HFF-Myc (cell line): ENCODE data around the gene ASB18.
"Not testable (repeated sequence)": the region's sequence is repeated elsewhere in the genome, so short reads cannot be mapped to it uniquely, and the experiment has no call there.

ENCODE experiments used
- DNase-seq: peaks from one replicate; pipeline ENCODE4 v3.0.0-alpha.2; 2011; ENCODE audit warnings: low read depth; ENCODE audit errors: extremely low read depth
- H3K4me3 ChIP-seq: replicated peaks from 2 replicates; pipeline ENCODE4 v1.5.1; 2011; ENCODE audit warnings: low read depth, mild to moderate bottlenecking, control low read depth, low read length
- TF ChIP-seq, protein P1 (sequence below): IDR thresholded peaks from 2 replicates; pipeline ENCODE4 v1.5.1; 2012; ENCODE audit warnings: mild to moderate bottlenecking, low read depth, low read length, control low read depth; ENCODE audit errors: missing control alignments

ASB18 gene

DNA sequence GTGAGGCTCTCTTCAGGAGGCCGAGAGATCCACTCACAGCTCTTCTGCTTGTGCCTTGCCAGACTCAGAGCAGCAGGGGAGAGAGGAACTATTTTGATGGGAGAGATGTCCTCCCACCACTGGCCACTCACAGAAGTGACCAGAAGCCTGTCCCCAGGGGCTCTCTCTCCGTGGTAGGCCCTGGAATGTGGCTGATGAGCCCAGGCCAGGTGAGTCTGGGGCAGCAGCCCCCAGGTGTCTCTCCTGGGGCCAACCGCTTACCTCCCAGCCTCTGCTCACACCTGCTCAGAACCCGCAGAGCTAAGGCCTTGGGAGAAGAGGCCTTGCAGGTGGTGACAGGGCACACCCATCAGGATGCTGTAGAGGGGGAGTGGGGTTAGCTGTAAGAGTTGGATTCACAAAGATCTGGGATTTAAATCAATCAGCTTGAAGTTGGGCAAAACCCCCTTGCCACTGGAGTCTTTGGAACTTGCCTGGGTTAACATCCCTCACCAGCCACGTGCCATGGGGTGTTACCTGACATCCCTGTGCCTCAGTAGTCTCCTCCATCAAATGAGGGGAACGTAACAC, 29.1 kb upstream of the ASB18 start:
- DNase-seq, result no peak
- H3K4me3 ChIP-seq, result no peak overlapping the region
- TF ChIP-seq, protein P1, sequence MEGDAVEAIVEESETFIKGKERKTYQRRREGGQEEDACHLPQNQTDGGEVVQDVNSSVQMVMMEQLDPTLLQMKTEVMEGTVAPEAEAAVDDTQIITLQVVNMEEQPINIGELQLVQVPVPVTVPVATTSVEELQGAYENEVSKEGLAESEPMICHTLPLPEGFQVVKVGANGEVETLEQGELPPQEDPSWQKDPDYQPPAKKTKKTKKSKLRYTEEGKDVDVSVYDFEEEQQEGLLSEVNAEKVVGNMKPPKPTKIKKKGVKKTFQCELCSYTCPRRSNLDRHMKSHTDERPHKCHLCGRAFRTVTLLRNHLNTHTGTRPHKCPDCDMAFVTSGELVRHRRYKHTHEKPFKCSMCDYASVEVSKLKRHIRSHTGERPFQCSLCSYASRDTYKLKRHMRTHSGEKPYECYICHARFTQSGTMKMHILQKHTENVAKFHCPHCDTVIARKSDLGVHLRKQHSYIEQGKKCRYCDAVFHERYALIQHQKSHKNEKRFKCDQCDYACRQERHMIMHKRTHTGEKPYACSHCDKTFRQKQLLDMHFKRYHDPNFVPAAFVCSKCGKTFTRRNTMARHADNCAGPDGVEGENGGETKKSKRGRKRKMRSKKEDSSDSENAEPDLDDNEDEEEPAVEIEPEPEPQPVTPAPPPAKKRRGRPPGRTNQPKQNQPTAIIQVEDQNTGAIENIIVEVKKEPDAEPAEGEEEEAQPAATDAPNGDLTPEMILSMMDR, result no peak

DNA sequence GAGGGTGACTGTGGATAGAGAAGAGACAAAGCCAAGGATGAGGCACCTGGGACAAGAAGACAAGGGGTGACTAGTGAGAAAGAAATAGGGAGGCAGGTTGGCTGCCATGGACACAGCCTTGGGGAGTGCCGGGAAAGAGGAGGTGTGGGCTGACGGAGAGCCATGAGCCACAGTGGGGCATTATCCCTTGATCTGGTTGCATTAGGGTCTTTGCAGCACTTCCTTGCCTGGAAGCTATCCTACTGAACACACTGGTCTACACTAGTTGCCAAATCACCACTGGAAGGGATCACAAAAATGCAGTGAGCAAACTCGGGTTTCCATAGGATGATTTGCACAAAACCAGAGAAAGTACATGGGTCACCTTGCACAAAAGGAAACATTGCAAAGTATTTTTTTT, 27.7 kb upstream of the ASB18 start:
- DNase-seq, result no peak
- TF ChIP-seq, protein P1, result no peak
- H3K4me3 ChIP-seq, result no peak overlapping the region

DNA sequence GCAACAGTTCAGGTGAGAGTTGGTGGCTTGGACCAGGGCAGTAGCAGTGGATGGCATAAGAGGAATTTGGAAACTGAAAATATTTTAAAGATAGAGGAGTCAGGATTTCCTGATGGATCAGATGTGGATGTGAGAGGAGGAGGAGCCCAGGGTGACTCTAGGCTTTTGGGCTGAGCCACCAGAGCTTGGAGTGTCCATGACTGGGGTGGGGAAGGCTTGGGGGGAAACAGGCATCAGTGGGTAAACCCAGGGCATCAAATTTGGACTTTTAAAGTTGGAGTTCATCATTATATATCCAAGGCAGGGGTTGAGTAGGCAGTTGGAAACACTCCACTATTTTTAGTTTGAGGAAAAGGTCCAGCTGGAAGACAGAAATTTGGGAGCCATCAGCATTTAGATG, 27.3 kb upstream of the ASB18 start:
- DNase-seq, result no peak
- no peak overlapping the region for H3K4me3 ChIP-seq
- TF ChIP-seq, protein P1, result no peak

DNA sequence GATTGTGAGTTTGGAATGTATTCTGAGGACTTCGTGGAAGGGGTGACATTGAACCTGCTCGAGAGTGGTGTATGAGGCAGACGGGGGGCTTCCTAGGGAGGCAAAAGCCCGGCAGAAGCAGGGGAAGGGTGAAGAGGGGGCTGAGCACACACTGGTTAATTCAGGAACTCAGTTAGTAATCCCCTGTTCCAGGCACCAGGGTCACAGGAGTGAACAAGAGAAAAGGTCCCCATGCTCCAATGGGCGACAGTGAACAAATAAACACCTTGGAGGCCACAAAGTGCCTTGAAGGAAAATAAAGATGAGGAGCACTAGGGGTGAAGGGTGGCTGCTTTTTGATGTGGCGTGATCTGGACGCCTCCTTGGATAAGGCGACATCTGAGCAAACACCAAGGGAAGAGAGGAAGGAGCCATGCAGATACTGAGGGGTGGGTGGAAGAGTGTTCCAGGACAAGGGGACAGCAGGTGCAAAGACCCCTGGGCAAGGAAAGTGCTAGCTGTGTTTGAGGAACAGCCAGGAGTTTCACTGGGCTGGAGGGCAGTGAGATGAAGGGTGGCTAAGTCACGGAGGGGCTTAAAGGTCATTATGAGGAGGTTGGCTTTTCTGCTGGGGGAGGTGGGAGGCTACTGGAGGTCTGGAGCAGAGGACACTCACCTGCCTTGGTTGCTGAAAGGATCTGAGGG, 26.7 kb upstream of the ASB18 start:
- TF ChIP-seq, protein P1, result no peak
- no peak overlapping the region for H3K4me3 ChIP-seq
- no peak for DNase-seq

DNA sequence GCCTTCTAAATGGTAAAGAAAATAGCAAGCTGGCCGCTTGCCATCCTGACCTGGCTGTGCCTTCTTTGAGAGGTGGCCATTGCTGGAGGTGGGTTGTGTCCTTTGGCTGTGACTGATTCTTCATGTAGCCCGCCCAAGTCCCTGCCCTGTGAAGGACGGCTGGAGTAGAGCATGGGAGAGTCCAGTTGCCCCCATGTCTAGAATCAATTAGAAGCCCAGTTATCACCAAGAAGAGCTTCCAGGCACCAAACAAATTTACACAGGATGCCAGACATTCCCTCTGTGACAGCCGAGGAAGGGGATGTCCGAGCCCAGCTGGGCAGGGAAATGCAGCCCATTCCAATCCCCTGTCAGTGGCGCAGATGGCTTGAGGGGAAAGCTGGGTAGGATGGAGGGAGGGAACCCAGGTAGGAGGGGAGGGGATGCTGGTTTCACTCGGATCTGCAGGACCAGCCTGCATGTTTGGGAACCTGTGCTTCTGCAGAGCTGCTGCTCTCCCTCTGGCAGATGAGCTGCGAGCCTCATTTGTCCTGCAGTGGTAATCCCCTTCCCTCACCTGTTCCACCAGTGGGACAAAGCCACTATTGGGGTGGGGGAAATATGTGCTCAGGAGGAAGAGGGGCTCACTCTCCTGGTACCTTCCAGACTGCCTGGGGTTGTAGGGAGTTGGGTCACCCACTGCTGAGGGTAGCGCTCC, 25.7 kb upstream of the ASB18 start:
- no peak overlapping the region for H3K4me3 ChIP-seq
- TF ChIP-seq, protein P1, result no peak
- no peak for DNase-seq

DNA sequence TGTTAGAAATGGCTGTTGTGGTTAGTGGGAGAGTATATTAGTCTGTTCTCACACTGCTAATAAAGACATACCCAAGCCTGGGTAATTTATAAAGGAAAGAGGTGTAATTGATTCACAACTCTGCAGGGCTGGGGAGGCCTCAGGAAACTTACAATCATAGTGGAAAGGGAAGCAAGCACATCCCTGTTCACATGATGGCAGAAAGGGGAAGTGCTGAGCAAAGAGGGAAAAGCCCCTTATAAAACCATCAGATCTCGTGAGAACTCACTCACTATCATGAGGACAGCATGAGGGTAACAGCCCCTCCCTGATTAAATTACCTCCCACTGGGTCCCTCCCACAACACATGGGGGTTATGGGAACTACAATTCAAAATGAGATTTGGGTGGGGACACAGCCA, 24.2 kb upstream of the ASB18 start:
- not testable (repeated sequence) for DNase-seq, H3K4me3 ChIP-seq

DNA sequence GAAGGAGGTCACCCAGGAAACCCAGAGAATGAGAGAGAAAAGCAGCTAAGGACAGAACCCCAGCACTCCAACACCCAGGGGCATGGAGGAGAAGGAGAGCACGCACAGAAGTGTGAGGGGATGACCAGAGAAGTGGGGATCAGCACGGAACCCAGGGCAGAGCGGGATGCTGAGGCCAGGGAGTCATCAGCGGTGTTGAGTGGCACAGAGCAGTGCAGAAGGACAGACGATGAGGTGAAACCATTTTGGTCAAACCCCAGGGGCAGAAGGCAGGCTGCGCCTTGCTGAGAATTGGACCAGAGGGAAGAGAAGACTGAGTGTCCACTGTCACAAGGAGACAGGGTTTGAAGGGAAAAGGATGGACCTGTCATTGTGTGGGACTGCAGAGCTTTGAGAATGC, 23.4 kb upstream of the ASB18 start:
- TF ChIP-seq, protein P1, result no peak
- no peak overlapping the region for H3K4me3 ChIP-seq
- no peak for DNase-seq
